ENCODE data around the gene PAPPA2.

PAPPA2 gene

DNA sequence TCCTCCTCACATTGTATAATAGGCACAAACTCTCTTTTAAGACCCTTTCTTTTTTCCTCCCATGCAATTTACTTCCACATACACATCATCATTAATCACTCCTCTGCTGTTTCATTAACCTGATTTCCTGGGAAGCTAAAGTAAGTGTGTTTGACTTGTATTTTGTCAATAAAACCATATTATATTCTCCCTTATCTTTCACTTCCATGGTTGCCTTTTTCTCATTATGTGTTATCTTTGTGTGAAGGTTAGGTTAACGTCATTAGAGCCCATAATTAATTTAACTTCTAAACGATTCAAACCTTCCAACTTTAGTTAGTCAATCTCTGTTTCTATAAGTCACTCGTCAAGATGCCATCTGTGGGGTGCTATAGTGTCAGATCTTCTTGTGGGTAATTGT is 313.0 kb downstream of the PAPPA2 start:
- no peak for DNase-seq

GRCh38 chr1:176778056-176778455 is 315.1 kb downstream of the PAPPA2 start:
- DNase-seq = no peak

DNA sequence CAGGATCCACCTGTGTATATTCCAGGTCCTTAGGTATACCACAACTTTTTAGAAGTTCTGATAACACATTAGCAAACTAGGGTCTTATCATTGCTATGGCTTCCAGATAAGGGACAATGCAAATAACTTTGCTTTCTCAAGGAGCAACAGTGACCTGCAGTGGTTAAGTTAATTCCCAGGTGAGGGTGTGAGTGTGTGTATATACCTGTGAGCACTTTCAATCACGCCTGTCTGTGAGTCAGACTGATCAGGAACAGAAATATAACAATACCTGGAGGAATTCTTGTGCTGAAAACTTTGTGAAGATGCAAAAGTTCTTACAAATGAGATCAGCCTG is 317.0 kb downstream of the PAPPA2 start:
- DNase-seq = no peak

GRCh38 chr1:176783309-176783708 is 320.3 kb downstream of the PAPPA2 start:
- no peak for DNase-seq

- DNase-seq = no peak
Measured at GRCh38 chr1:176785056-176785455, 322.1 kb downstream of the PAPPA2 start.

- no peak for DNase-seq
Measured at GRCh38 chr1:176785791-176786190, 322.8 kb downstream of the PAPPA2 start.

DNA sequence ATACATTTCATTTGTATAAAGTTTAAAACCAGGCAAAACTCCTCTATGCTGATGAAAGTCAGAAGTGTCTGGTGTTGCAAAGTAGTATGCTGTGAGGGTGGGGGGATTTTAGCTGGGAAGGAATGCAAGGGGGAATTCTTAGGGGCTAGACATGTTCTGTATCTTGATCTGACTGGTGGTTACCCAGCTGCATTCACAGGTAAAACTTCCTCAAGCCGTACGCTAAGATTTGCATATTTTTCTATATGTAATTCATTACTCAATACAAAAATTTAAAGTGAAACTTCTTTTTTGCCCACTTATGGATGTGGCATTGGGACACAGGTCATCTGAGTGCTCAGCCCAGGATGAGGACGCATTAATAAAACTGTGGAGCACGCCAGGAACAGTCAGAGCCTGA is 323.3 kb downstream of the PAPPA2 start:
- no peak for DNase-seq

GRCh38 chr1:176789571-176790090 is 326.7 kb downstream of the PAPPA2 start:
- no peak for DNase-seq

DNA sequence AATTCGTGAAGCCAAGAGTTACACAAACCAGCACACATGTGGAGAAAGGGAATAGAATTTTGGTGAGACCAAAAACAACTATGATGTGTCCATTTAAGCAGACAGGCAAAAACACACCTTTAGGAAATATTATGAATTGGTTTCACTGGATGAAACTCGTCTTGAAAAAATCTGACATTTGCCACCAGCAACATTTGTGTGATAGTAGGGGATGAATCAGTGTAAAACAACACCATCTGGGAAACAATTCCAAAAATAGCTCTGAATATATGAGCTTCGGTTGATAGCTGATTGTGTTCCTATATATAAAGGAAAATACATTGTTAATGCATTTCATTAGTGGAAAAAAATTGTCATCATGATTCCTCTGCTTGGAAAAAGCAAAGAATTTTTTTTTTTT is 327.8 kb downstream of the PAPPA2 start:
- no peak for DNase-seq

GRCh38 chr1:176791906-176792305 is 328.9 kb downstream of the PAPPA2 start:
- no peak for DNase-seq

DNA sequence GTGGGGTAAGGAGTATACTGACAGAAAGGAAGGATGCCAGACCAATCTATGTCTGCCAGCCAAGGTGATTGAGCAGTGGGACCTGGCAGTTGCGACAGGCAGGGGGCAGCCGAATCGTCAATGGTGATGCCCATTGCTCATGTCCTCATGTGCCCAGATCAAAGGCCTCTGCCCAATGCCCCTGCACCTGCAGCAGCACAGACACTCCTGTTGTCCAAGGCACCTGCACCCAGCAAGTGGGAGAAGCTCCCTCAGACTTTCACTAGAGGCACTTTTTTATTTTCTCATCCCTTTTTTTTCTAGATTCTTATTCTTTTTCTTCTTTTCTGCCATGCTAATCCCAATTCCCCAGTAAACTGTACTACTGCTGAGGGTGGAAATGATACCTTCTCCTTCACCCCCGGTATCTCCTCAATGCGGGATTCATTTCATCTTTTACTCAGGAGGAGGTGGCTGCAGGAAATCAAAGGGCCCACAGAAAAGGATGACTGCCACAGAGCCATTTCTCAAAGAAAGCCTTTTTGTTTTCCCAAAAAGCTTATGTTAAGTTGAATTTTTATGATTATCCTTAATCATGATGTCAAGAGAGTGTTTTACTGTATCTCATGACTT is 332.0 kb downstream of the PAPPA2 start:
- DNase-seq = no peak

DNA sequence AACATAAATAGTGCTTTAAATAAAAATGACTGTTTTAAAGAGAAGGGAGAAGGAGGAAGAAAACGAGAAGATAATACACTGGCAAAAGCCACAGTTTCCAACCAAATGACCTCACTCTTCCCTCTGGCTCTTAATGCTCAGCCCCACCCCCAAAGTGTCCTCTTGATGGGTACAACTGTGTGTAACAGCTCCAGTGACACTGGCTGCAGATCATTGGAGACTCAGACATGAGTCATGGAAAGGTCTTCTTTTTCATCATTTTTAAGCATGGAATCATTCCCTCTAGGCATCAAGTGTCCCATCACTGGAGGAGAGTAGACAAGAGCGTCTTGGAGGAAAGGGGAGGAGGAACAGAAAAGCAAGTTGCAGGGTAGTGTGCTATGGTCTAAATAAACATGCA is 333.0 kb downstream of the PAPPA2 start:
- DNase-seq = no peak

- no peak for DNase-seq
Measured at GRCh38 chr1:176796583-176796982, 333.6 kb downstream of the PAPPA2 start.

GRCh38 chr1:176799327-176799726 is 336.4 kb downstream of the PAPPA2 start:
- no peak for DNase-seq

DNA sequence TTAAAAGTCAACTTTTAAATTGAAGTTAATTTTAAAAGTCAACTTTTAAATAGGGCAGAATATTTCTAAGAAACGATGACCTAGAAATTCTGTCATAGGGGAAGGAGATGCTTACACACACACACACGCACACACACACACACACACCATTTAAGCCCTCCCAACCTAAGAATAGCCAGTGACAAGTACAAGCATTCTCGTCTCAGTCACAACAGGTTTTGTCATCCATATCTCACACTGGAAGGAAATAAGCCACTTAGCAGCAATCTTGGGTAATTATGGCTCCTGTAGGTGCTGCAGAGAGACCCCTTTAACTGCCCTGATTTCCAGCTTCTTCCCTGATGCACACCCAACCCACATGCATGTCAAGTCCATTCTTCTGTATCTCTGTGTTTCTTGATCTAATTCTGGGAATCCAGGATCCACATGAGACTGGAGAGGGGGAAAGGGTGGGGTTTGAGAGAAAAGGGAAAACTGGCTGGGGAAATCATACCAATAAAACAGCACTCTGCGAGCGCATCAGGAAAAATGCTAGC is 338.1 kb downstream of the PAPPA2 start:
- DNase-seq = no peak

- no peak for DNase-seq
Measured at GRCh38 chr1:176801514-176802020, 338.6 kb downstream of the PAPPA2 start.

GRCh38 chr1:176802316-176802715 is 339.3 kb downstream of the PAPPA2 start:
- DNase-seq = no peak

- no peak for DNase-seq
Measured at GRCh38 chr1:176803042-176803441, 340.1 kb downstream of the PAPPA2 start.

DNA sequence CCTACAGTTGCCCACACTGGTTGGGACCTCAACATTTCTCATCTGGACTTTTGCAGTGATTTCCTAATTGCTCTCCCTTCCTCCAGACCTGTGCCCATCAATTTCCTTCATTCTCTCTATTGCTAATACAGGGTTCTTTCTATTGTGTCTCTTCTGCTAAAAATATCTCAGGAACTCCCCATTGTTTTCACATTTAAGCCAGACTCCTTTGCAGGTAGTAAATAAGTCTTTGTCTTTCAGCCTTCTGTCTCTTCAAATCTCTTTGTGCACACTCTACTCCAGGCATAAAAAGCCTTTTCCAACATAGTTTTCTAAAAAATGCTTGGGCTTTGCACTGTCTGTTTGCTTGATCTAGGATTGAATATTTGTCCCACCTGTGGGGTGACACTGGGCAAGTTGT is 340.6 kb downstream of the PAPPA2 start:
- no peak for DNase-seq

GRCh38 chr1:176809292-176809691 is 346.3 kb downstream of the PAPPA2 start:
- DNase-seq = no peak

DNA sequence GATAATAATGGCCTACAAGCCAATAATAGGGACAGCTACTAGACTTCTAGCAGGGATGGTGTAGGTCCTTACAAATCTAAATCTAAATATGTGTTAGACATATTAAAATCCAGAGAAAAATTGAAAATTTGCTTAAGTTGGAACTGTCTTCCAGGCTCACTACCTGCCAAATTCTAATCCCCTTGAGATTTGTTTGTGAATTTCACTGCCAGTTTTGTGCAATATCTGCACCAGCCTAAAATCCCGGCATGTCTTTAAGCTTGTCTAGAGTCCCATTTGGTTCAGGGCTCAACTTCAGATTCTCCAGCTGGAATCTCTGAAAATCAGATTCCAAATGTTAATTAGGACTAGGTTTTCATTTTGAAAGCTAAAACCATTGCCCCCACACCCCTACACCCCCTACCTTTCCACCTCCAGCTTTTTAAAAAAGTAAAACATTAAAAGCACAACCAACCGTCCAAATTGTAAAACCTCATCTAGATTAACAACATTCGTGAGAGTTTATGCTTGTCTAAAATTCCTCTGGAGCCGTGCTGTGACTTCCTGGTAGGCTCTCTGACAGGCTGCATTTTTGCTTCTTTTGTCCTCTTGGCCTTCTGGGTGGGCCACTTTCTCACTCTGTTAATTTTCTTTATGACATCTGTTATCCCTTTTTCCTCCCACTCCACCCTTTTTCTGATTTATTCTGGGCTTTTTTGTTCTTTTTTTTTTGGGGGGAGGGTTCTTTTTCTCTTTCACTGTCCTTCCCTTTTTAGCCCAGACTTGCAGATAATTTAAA is 348.7 kb downstream of the PAPPA2 start:
- DNase-seq = no peak

DNA sequence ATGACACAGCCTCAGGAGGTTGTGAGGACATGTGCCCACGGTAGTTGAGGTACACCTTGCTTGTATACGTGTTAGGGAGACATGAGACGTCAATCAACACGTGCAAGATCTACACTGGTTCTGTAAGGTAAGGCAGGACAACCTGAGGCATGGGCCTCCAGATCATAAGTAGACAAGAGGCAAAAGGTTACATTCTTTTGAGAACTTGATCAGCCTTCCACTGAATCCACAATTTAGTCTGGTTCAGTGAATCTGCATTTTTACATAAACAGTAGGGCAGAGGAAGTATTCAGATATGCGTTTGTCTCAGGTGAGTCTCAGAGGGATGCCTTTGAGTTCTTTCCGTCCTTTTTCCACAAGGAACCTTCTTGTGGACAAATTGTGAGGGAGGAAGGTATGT is 352.6 kb downstream of the PAPPA2 start:
- DNase-seq = no peak

DNA sequence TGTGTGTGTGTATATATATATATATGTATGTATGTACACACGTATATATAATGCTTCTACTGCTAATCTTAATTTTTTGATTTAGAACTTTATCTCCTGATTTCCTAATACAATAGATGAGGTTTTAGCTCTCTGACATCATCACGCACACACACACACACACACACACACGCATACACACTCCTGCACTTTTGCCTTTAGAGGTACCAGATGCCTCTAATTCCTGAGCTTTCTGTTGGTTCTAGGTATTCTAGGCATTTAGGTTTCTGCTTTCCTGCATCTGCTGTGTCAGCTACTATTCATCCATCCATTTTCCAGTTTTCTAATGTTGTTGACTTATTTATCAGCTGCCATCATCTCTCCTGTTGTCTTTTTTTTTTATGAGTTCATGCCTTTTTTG is 353.3 kb downstream of the PAPPA2 start:
- DNase-seq = no peak

DNA sequence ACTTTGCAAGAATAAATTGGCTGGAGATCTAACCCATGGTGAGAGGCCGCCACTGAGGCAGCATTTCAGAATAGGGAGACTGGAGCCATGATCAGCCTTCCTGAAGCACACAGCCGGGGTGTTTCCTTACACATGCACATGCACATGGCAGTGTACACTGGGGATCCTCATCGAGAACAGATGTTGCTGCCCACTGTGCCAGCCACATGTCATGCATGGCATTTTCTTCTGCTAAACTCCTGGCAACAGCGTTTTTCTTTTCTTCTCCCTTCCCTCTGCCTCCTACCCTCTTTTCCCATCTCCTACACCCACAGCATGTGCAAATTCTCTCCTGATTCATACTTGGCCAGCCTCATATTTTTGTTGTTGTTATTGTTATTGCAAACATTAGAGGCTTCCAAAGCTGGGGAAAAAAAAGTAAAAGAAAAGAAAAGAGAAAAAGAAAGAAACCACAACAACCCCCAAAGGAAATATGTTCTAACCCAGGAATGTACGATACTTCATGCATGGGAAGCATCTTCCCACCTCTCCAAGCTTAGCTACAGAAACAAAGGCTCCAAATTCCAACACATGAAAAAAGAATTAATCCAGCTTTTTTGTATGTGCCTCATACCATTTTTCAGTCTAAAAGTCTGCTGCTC is 357.5 kb downstream of the PAPPA2 start:
- no peak for DNase-seq

All from GF-D8 (cell line).